Ectodermal cell (in vitro differentiated cells): ENCODE results near the gene TBC1D4.

Experiments used
- H3K27ac ChIP-seq: 2 replicates; pipeline ENCODE4 v1.7.0; 2013; ENCODE audit warnings: mild to moderate bottlenecking, low read depth, low read length; ENCODE audit not compliant: insufficient read depth, poor library complexity, severe bottlenecking
- H3K27me3 ChIP-seq: 2 replicates; pipeline ENCODE4 v1.7.0; 2013; ENCODE audit warnings: mild to moderate bottlenecking, low read length; ENCODE audit not compliant: insufficient read depth, control insufficient read depth, poor library complexity, severe bottlenecking
- H3K36me3 ChIP-seq: one replicate; pipeline ENCODE4 v1.7.0; 2013; ENCODE audit warnings: low read length; ENCODE audit not compliant: control insufficient read depth, insufficient read depth
- H3K4me1 ChIP-seq: one replicate; pipeline ENCODE4 v1.7.0; 2013; ENCODE audit warnings: low read length; ENCODE audit not compliant: control insufficient read depth, insufficient read depth
- H3K4me3 ChIP-seq: 2 replicates; pipeline ENCODE4 v1.7.0; 2013; ENCODE audit warnings: low read depth, low read length, control low read depth; ENCODE audit not compliant: insufficient read depth
- H3K9me3 ChIP-seq: 2 replicates; pipeline ENCODE4 v1.7.0; 2013; ENCODE audit warnings: mild to moderate bottlenecking, low read length, moderate library complexity; ENCODE audit not compliant: control insufficient read depth
- WGBS, 2 experiments: methylation state at CpG; one replicate each; pipeline ENCODE4 v1.1.7; 2013; ENCODE audit warnings: missing lambda C conversion rate in 2 of 2; 5-methylcytosine and 5-hydroxymethylcytosine counted together

The TBC1D4 gene

GRCh38 chr13:75470676-75471075, 11.3 kb downstream of the TBC1D4 start:
- Histone ChIP-seq H3K4me3 (no peak overlapping the region), H3K9me3 (no peaks in the 10 kb centered on the region)
- 86 to 96% methylated on average over 4 of the region's 4 CpGs for WGBS, 2 experiments

GRCh38 chr13:75469047-75469446, 12.9 kb downstream of the TBC1D4 start:
- WGBS, 2 experiments = 88 to 91% methylated on average over 7 of the region's 7 CpGs
- no peaks in the 10 kb centered on the region for H3K9me3 ChIP-seq
- H3K27ac ChIP-seq = no peak overlapping the region
- no peaks in the 10 kb centered on the region for H3K27me3 ChIP-seq
- no peak overlapping the region for H3K4me3 ChIP-seq
- no peaks in the 10 kb centered on the region for H3K36me3 ChIP-seq
- no peaks in the 10 kb centered on the region for H3K4me1 ChIP-seq

More at GRCh38 chr13:75470676-75471075, 11.3 kb downstream of the TBC1D4 start:
- Histone ChIP-seq H3K4me1 (no peaks in the 10 kb centered on the region), H3K27me3 (no peaks in the 10 kb centered on the region), H3K36me3 (no peaks in the 10 kb centered on the region), H3K27ac (no peak overlapping the region)

- Histone ChIP-seq H3K4me3 (no peak overlapping the region), H3K27ac (no peak overlapping the region), H3K27me3 (no peaks in the 10 kb centered on the region), H3K4me1 (no peaks in the 10 kb centered on the region), H3K9me3 (no peaks in the 10 kb centered on the region), H3K36me3 (no peaks in the 10 kb centered on the region)
- WGBS, 2 experiments = 92 to 94% methylated on average over 5 of the region's 5 CpGs
These were observed 13.4 kb downstream of the TBC1D4 start for GRCh38 chr13:75468602-75469001.

- no peaks in the 10 kb centered on the region for H3K4me1 ChIP-seq
- H3K9me3 ChIP-seq = no peaks in the 10 kb centered on the region
- H3K4me3 ChIP-seq = no peak overlapping the region
- no peaks in the 10 kb centered on the region for H3K27me3 ChIP-seq
- WGBS, 2 experiments = 93 to 95% methylated on average over 1 of the region's 1 CpG
- H3K27ac ChIP-seq = no peak overlapping the region
- H3K36me3 ChIP-seq = no peaks in the 10 kb centered on the region
These were observed 13.9 kb downstream of the TBC1D4 start for GRCh38 chr13:75468098-75468497.

GRCh38 chr13:75467040-75467728, 14.8 kb downstream of the TBC1D4 start:
- no peak overlapping the region for H3K4me3 ChIP-seq
- no peak overlapping the region for H3K27ac ChIP-seq
- H3K9me3 ChIP-seq = no peaks in the 10 kb centered on the region
- no peaks in the 10 kb centered on the region for H3K36me3 ChIP-seq
- no peaks in the 10 kb centered on the region for H3K4me1 ChIP-seq
- WGBS, 2 experiments = 92% methylated on average over 1 to 3 of the region's 3 CpGs
- no peaks in the 10 kb centered on the region for H3K27me3 ChIP-seq

GRCh38 chr13:75465236-75465635, 16.7 kb downstream of the TBC1D4 start:
- no peak overlapping the region for H3K27ac ChIP-seq
- H3K9me3 ChIP-seq = no peaks in the 10 kb centered on the region
- 97 to 100% methylated on average over 1 of the region's 1 CpG for WGBS, 2 experiments
- H3K4me1 ChIP-seq = no peaks in the 10 kb centered on the region
- H3K27me3 ChIP-seq = no peaks in the 10 kb centered on the region
- H3K36me3 ChIP-seq = no peaks in the 10 kb centered on the region
- H3K4me3 ChIP-seq = no peak overlapping the region

- Histone ChIP-seq H3K9me3 (no peaks in the 10 kb centered on the region), H3K36me3 (no peaks in the 10 kb centered on the region), H3K4me1 (peaks cover 5% of the 10 kb centered on the region), H3K27ac (no peak overlapping the region), H3K4me3 (no peak overlapping the region), H3K27me3 (no peaks in the 10 kb centered on the region)
These were observed 20.7 kb downstream of the TBC1D4 start for GRCh38 chr13:75461314-75461713.

GRCh38 chr13:75460644-75461043, 21.3 kb downstream of the TBC1D4 start:
- no peak overlapping the region for H3K27ac ChIP-seq
- peaks cover 5% of the 10 kb centered on the region for H3K4me1 ChIP-seq
- H3K4me3 ChIP-seq = no peak overlapping the region
- 68 to 76% methylated on average over 5 of the region's 5 CpGs for WGBS, 2 experiments
- H3K27me3 ChIP-seq = no peaks in the 10 kb centered on the region
- H3K9me3 ChIP-seq = no peaks in the 10 kb centered on the region
- no peaks in the 10 kb centered on the region for H3K36me3 ChIP-seq

- Histone ChIP-seq H3K36me3 (no peaks in the 10 kb centered on the region), H3K4me1 (peaks cover 5% of the 10 kb centered on the region), H3K27me3 (no peaks in the 10 kb centered on the region), H3K27ac (no peak overlapping the region), H3K9me3 (no peaks in the 10 kb centered on the region), H3K4me3 (no peak overlapping the region)
- 59 to 66% methylated on average over 6 of the region's 6 CpGs for WGBS, 2 experiments
These were observed 23.1 kb downstream of the TBC1D4 start for GRCh38 chr13:75458696-75459422.

- Histone ChIP-seq H3K27ac (no peak overlapping the region), H3K4me1 (peaks cover 5% of the 10 kb centered on the region), H3K9me3 (no peaks in the 10 kb centered on the region), H3K27me3 (no peaks in the 10 kb centered on the region), H3K4me3 (no peak overlapping the region), H3K36me3 (no peaks in the 10 kb centered on the region)
These were observed 26.0 kb downstream of the TBC1D4 start for GRCh38 chr13:75455962-75456361.
